Measurements from ENCODE around the gene SPCS3. TPM values are rescaled to one million over a fixed set of nuclear protein-coding genes. Genes with fewer than 3 reads are reported as not detected.
"Not testable (repeated sequence)": the region's sequence is repeated elsewhere in the genome, so short reads cannot be mapped to it uniquely, and the experiment has no call there.

Gene SPCS3
- total RNA-seq, 1 experiment from 2014 or later: 128 TPM

- Histone ChIP-seq H3K9me3 (ENCODE audit: low read depth, low read length, poor library complexity, severe bottlenecking) (no peaks in the 10 kb centered on the region), H3K36me3 (ENCODE audit: insufficient read depth, low read length, poor library complexity, severe bottlenecking) (no peaks in the 10 kb centered on the region), H3K27me3 (replicated peaks; ENCODE audit: insufficient read depth, low read depth, low read length, poor library complexity) (no peaks in the 10 kb centered on the region), H3K4me3 (ENCODE audit: low read depth, low read length, poor library complexity, severe bottlenecking) (no peak overlapping the region), H3K4me1 (ENCODE audit: insufficient read depth, low read length, poor library complexity, severe bottlenecking) (no peaks in the 10 kb centered on the region), H3K27ac (ENCODE audit: low read depth, low read length, poor library complexity, severe bottlenecking) (no peak overlapping the region)
- BruUV-seq (replicated peaks): no TSS peak
- ChIA-PET CTCF (no interaction called here), POLR2A (ENCODE audit: low non-redundant PET) (no interaction called here)
- DNase-seq (ENCODE audit: low spot score): no peak
- intact Hi-C loops (cut with micrococcal nuclease; ENCODE audit: unreplicated experiment): no loop called here
- TF ChIP-seq EZH2 (IDR thresholded peaks at IDR 0.05; ENCODE audit: borderline replicate concordance, low read depth, low read length, poor library complexity, severe bottlenecking): no peak
- no peak for TF ChIP-seq CTCF (conservative IDR thresholded peaks at IDR 0.05; ENCODE audit: low read depth, low read length)
Measured at GRCh38 chr4:176292920-176293319, 26.8 kb upstream of the SPCS3 start.

- H3K27me3 ChIP-seq (replicated peaks; ENCODE audit: insufficient read depth, low read depth, low read length, poor library complexity): no peaks in the 10 kb centered on the region
- BruUV-seq (replicated peaks): no TSS peak
- TF ChIP-seq EZH2 (IDR thresholded peaks at IDR 0.05; ENCODE audit: borderline replicate concordance, low read depth, low read length, poor library complexity, severe bottlenecking) (no peak), CTCF (conservative IDR thresholded peaks at IDR 0.05; ENCODE audit: low read depth, low read length) (no peak)
- no peaks in the 10 kb centered on the region for H3K4me1 ChIP-seq (ENCODE audit: insufficient read depth, low read length, poor library complexity, severe bottlenecking)
- H3K9me3 ChIP-seq (ENCODE audit: low read depth, low read length, poor library complexity, severe bottlenecking): no peaks in the 10 kb centered on the region
- no peak overlapping the region for H3K27ac ChIP-seq (ENCODE audit: low read depth, low read length, poor library complexity, severe bottlenecking)
- ChIA-PET CTCF (no interaction called here), POLR2A (ENCODE audit: low non-redundant PET) (no interaction called here)
- DNase-seq (ENCODE audit: low spot score): no peak
- intact Hi-C loops (cut with micrococcal nuclease; ENCODE audit: unreplicated experiment): no loop called here
- H3K4me3 ChIP-seq (ENCODE audit: low read depth, low read length, poor library complexity, severe bottlenecking): no peak overlapping the region
- no peaks in the 10 kb centered on the region for H3K36me3 ChIP-seq (ENCODE audit: insufficient read depth, low read length, poor library complexity, severe bottlenecking)
Measured at GRCh38 chr4:176293660-176294059, 26.1 kb upstream of the SPCS3 start.

- POLR2A ChIA-PET (ENCODE audit: low non-redundant PET); H3K27ac ChIP-seq (ENCODE audit: low read depth, low read length, poor library complexity, severe bottlenecking); H3K9me3 ChIP-seq (ENCODE audit: low read depth, low read length, poor library complexity, severe bottlenecking); H3K27me3 ChIP-seq (replicated peaks; ENCODE audit: insufficient read depth, low read depth, low read length, poor library complexity); intact Hi-C loops (cut with micrococcal nuclease; ENCODE audit: unreplicated experiment); BruUV-seq (replicated peaks); H3K4me1 ChIP-seq (ENCODE audit: insufficient read depth, low read length, poor library complexity, severe bottlenecking); CTCF ChIA-PET; DNase-seq (ENCODE audit: low spot score); H3K36me3 ChIP-seq (ENCODE audit: insufficient read depth, low read length, poor library complexity, severe bottlenecking); H3K4me3 ChIP-seq (ENCODE audit: low read depth, low read length, poor library complexity, severe bottlenecking): not testable (repeated sequence)
Measured at GRCh38 chr4:176295907-176296306, 23.9 kb upstream of the SPCS3 start.

GRCh38 chr4:176298664-176299063, 21.1 kb upstream of the SPCS3 start:
- no peak for DNase-seq (ENCODE audit: low spot score)
- Histone ChIP-seq H3K27me3 (replicated peaks; ENCODE audit: insufficient read depth, low read depth, low read length, poor library complexity) (no peaks in the 10 kb centered on the region), H3K9me3 (ENCODE audit: low read depth, low read length, poor library complexity, severe bottlenecking) (no peaks in the 10 kb centered on the region), H3K4me1 (ENCODE audit: insufficient read depth, low read length, poor library complexity, severe bottlenecking) (no peaks in the 10 kb centered on the region), H3K4me3 (ENCODE audit: low read depth, low read length, poor library complexity, severe bottlenecking) (no peak overlapping the region), H3K36me3 (ENCODE audit: insufficient read depth, low read length, poor library complexity, severe bottlenecking) (no peaks in the 10 kb centered on the region), H3K27ac (ENCODE audit: low read depth, low read length, poor library complexity, severe bottlenecking) (no peak overlapping the region)
- ChIA-PET CTCF (no interaction called here), POLR2A (ENCODE audit: low non-redundant PET) (no interaction called here)
- no TSS peak for BruUV-seq (replicated peaks)
- intact Hi-C loops (cut with micrococcal nuclease; ENCODE audit: unreplicated experiment): no loop called here
- TF ChIP-seq CTCF (conservative IDR thresholded peaks at IDR 0.05; ENCODE audit: low read depth, low read length) (no peak), EZH2 (IDR thresholded peaks at IDR 0.05; ENCODE audit: borderline replicate concordance, low read depth, low read length, poor library complexity, severe bottlenecking) (no peak)

Measured in A673 (cell line).